ENCODE measurements around the gene ELMOD1.

DNA sequence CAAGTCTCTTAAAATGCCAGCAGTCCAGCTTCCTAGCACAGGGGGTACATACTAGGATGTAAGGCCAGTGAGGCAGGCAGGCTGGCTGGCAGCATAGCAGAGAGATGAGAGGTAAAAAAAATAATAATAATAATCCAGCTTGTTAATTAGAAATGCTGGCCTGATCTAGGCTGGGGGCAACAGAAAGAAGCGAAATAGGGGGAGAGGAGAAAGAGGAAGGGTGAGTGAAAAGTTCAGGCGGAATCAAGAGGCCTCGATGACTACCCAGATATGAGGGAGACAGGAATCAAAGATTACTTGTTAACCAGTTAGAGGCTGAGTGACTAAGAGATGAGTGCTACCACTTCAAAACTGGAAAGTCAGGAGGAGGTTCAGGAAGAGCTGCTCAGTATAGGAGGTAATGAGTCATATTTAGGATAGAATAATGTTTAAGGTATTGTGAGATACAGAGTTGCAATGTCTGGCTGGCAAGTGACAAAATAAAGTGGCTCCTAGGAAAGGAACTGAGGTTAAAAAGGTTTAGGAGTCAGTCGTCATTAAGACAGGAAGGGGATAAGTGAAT lies 28.2 kb upstream of the ELMOD1 start:
- TF ChIP-seq, protein P1, sequence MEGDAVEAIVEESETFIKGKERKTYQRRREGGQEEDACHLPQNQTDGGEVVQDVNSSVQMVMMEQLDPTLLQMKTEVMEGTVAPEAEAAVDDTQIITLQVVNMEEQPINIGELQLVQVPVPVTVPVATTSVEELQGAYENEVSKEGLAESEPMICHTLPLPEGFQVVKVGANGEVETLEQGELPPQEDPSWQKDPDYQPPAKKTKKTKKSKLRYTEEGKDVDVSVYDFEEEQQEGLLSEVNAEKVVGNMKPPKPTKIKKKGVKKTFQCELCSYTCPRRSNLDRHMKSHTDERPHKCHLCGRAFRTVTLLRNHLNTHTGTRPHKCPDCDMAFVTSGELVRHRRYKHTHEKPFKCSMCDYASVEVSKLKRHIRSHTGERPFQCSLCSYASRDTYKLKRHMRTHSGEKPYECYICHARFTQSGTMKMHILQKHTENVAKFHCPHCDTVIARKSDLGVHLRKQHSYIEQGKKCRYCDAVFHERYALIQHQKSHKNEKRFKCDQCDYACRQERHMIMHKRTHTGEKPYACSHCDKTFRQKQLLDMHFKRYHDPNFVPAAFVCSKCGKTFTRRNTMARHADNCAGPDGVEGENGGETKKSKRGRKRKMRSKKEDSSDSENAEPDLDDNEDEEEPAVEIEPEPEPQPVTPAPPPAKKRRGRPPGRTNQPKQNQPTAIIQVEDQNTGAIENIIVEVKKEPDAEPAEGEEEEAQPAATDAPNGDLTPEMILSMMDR (IDR thresholded peaks at IDR 0.05; ENCODE audit: insufficient read depth, low read length, poor library complexity, severe bottlenecking) = no peak
- no peak for TF ChIP-seq EZH2phosphoT487 (conservative IDR thresholded peaks at IDR 0.05; ENCODE audit: low read length)

Data from SU-DHL-6 (cell line).